Astrocyte (in vitro differentiated cells and primary cell): ENCODE measurements around the gene DOK7. TPM values are rescaled to one million over a fixed set of nuclear protein-coding genes. Genes with fewer than 3 reads are reported as not detected.

Experiments
- DNase-seq: peaks from one replicate; pipeline ENCODE4 v3.0.0-alpha.2; 2010; ENCODE audit warnings: low read depth
- FAIRE-seq: peaks from 2 replicates; lab custom pipeline; 2011; peaks lifted over from hg19 to GRCh38; lab: Jason Lieb, UNC
- H2AFZ ChIP-seq: 2 replicates; pipeline ENCODE4 v1.6.0; 2012; ENCODE audit warnings: low read depth, low read length, inconsistent platforms
- H3K27ac ChIP-seq: 2 replicates; pipeline ENCODE4 v1.5.1; 2011; ENCODE audit warnings: low read depth, low read length, inconsistent platforms
- H3K27me3 ChIP-seq: 2 replicates; pipeline ENCODE4 v1.6.0; 2011; ENCODE audit warnings: low read length, inconsistent platforms; ENCODE audit not compliant: insufficient read depth
- H3K36me3 ChIP-seq: 2 replicates; pipeline ENCODE4 v1.5.1; 2011; ENCODE audit warnings: low read length, inconsistent platforms; ENCODE audit not compliant: insufficient read depth
- H3K4me1 ChIP-seq: 2 replicates; pipeline ENCODE4 v1.5.1; 2011; ENCODE audit warnings: low read length, inconsistent platforms; ENCODE audit not compliant: insufficient read depth
- H3K4me2 ChIP-seq: 2 replicates; pipeline ENCODE4 v1.6.0; 2012; ENCODE audit warnings: low read length, inconsistent platforms
- H3K4me3 ChIP-seq: 2 replicates; pipeline ENCODE4 v1.5.1; 2011; ENCODE audit warnings: low read depth, mild to moderate bottlenecking, low read length, inconsistent platforms; ENCODE audit not compliant: insufficient read depth
- H3K79me2 ChIP-seq: 2 replicates; pipeline ENCODE4 v1.6.0; 2012; ENCODE audit warnings: mild to moderate bottlenecking, low read length, inconsistent platforms; ENCODE audit not compliant: insufficient read depth
- H3K9ac ChIP-seq: 2 replicates; pipeline ENCODE4 v1.6.0; 2012; ENCODE audit warnings: mild to moderate bottlenecking, low read length, inconsistent platforms
- H3K9me3 ChIP-seq: 2 replicates; pipeline ENCODE4 v1.5.1; 2012; ENCODE audit warnings: low read depth, mild to moderate bottlenecking, low read length, inconsistent platforms; ENCODE audit not compliant: insufficient read depth
- H4K20me1 ChIP-seq: 2 replicates; pipeline ENCODE4 v1.6.0; 2012; ENCODE audit warnings: low read length, inconsistent platforms; ENCODE audit not compliant: insufficient read depth
- H3K27ac Mint-ChIP-seq: one replicate; pipeline ENCODE4 v1.8.0; 2021; ENCODE audit warnings: mild to moderate bottlenecking, mixed read lengths; ENCODE audit not compliant: unreplicated experiment
- H3K27me3 Mint-ChIP-seq: one replicate; pipeline ENCODE4 v1.8.0; 2021; ENCODE audit warnings: low read depth, mixed read lengths; ENCODE audit not compliant: unreplicated experiment
- H3K36me3 Mint-ChIP-seq: one replicate; pipeline ENCODE4 v1.8.0; 2021; ENCODE audit warnings: low read depth, mixed read lengths; ENCODE audit not compliant: unreplicated experiment
- H3K4me1 Mint-ChIP-seq: one replicate; pipeline ENCODE4 v1.8.0; 2021; ENCODE audit warnings: low read depth, mixed read lengths; ENCODE audit not compliant: unreplicated experiment
- H3K4me3 Mint-ChIP-seq: one replicate; pipeline ENCODE4 v1.8.0; 2021; ENCODE audit warnings: mild to moderate bottlenecking, moderate library complexity, mixed read lengths; ENCODE audit not compliant: unreplicated experiment
- H3K9me3 Mint-ChIP-seq: one replicate; pipeline ENCODE4 v1.8.0; 2021; ENCODE audit warnings: mild to moderate bottlenecking, mixed read lengths; ENCODE audit not compliant: unreplicated experiment
- CTCF ChIP-seq: IDR thresholded peaks from 2 replicates; pipeline ENCODE4 v1.5.1; 2011; ENCODE audit warnings: low read depth, mild to moderate bottlenecking, inconsistent platforms, low read length, moderate library complexity; ENCODE audit not compliant: insufficient read depth
- EZH2 ChIP-seq: IDR thresholded peaks from 2 replicates; pipeline ENCODE4 v1.6.1; 2012; ENCODE audit warnings: mild to moderate bottlenecking, low read length, inconsistent platforms; ENCODE audit not compliant: insufficient read depth
- total RNA-seq: library from RNA; stranded (reverse); gene quantifications from 2 replicates; pipeline ENCODE4 v1.2.1, GENCODE V29; 2021

Gene DOK7
- total RNA-seq, 1 donor from 2014 or later, result not detected

DNA sequence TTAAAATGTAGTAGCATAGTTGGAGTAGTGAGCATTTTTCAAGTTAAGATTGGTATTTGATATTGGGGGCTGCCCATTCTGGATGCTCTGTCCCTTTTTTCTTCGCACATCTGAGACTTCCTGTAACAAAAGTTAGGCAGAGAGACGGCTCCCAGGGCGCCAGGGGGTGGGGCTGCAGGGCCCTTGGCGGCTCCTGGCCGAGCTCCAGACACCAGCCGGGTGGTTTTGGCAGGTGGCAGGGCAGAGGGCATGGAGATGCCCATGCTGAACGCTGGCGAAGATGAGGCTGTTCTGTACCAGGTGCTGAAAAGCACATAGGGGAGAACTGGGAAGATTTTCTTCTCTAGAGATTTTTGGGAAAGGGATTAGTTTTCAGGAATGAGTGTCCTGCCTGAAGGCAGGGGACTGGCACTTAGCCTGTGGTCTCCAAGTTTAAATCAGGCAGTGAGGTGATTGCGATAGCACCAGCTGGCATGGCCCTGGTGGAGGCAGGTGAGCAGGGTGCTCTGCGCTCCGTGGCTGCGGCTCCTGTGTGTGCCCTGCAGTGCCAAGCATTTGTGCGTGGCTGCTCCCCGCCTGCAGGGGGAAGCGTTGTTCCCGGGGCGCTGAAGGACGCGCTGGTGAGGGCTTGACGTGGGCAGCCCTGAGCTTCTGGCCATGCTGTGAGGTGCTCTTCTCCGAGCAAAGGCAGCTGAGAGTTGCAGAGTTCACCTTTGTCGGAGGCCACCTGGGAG lies 44.9 kb upstream of the DOK7 start:
- no peak overlapping the region for H3K27ac Mint-ChIP-seq
- H3K4me1 Mint-ChIP-seq, result peaks cover 2% of the 10 kb centered on the region
- H3K9me3 ChIP-seq, result no peaks in the 10 kb centered on the region

GRCh38 chr4:3419836-3420605 lies 43.1 kb upstream of the DOK7 start:
- Histone ChIP-seq H3K4me1 (no peaks in the 10 kb centered on the region), H3K4me2 (no peak overlapping the region), H4K20me1 (peaks cover 4% of the 10 kb centered on the region), H2AFZ (no peak overlapping the region), H3K36me3 (no peaks in the 10 kb centered on the region), H3K27me3 (no peaks in the 10 kb centered on the region), H3K27ac (no peak overlapping the region), H3K79me2 (no peaks in the 10 kb centered on the region), H3K9me3 (no peaks in the 10 kb centered on the region), H3K4me3 (no peak overlapping the region), H3K9ac (no peak overlapping the region)
- H3K27me3 Mint-ChIP-seq, result no peaks in the 10 kb centered on the region
- no peak overlapping the region for H3K27ac Mint-ChIP-seq
- no peak overlapping the region for H3K4me3 Mint-ChIP-seq
- TF ChIP-seq CTCF (no peak), EZH2 (no peak)
- FAIRE-seq, result no peak
- no peak for DNase-seq
- H3K4me1 Mint-ChIP-seq, result peaks cover 2% of the 10 kb centered on the region
- H3K9me3 Mint-ChIP-seq, result no peaks in the 10 kb centered on the region
- H3K36me3 Mint-ChIP-seq, result peaks cover 7% of the 10 kb centered on the region

More for the DNA sequence above, 44.9 kb upstream of the DOK7 start:
- Mint-ChIP-seq H3K4me3 (no peak overlapping the region), H3K27me3 (no peaks in the 10 kb centered on the region), H3K36me3 (peaks cover 10% of the 10 kb centered on the region), H3K9me3 (no peaks in the 10 kb centered on the region)
- peaks cover 11% of the 10 kb centered on the region for H4K20me1 ChIP-seq
- H2AFZ ChIP-seq, result no peak overlapping the region
- H3K4me3 ChIP-seq, result no peak overlapping the region
- H3K36me3 ChIP-seq, result no peaks in the 10 kb centered on the region
- peaks cover 6% of the 10 kb centered on the region for H3K79me2 ChIP-seq
- H3K4me2 ChIP-seq, result no peak overlapping the region
- no peak overlapping the region for H3K9ac ChIP-seq
- H3K27me3 ChIP-seq, result no peaks in the 10 kb centered on the region
- no peak for TF ChIP-seq CTCF
- no peak for TF ChIP-seq EZH2
- no peak overlapping the region for H3K27ac ChIP-seq
- no peaks in the 10 kb centered on the region for H3K4me1 ChIP-seq
- FAIRE-seq (no peak), DNase-seq (no peak)

GRCh38 chr4:3420606-3420955 lies 42.5 kb upstream of the DOK7 start:
- peaks cover 7% of the 10 kb centered on the region for H3K36me3 Mint-ChIP-seq
- no peaks in the 10 kb centered on the region for H3K9me3 ChIP-seq
- H3K4me1 ChIP-seq, result no peaks in the 10 kb centered on the region
- H3K27me3 ChIP-seq, result no peaks in the 10 kb centered on the region
- DNase-seq (no peak), FAIRE-seq (no peak)
- no peak overlapping the region for H3K9ac ChIP-seq
- H3K9me3 Mint-ChIP-seq, result no peaks in the 10 kb centered on the region
- H4K20me1 ChIP-seq, result peaks cover 4% of the 10 kb centered on the region
- no peak overlapping the region for H3K27ac ChIP-seq
- TF ChIP-seq CTCF, result no peak
- TF ChIP-seq EZH2, result no peak
- no peaks in the 10 kb centered on the region for H3K36me3 ChIP-seq
- H3K79me2 ChIP-seq, result no peaks in the 10 kb centered on the region
- H3K4me1 Mint-ChIP-seq, result peaks cover 2% of the 10 kb centered on the region
- no peak overlapping the region for H3K4me2 ChIP-seq
- no peaks in the 10 kb centered on the region for H3K27me3 Mint-ChIP-seq
- H3K4me3 ChIP-seq, result no peak overlapping the region
- H2AFZ ChIP-seq, result no peak overlapping the region
- H3K27ac Mint-ChIP-seq, result no peak overlapping the region
- no peak overlapping the region for H3K4me3 Mint-ChIP-seq
